ENCODE measurements around the gene CALCOCO2.
"Not testable (repeated sequence)": the region's sequence is repeated elsewhere in the genome, so short reads cannot be mapped to it uniquely, and the experiment has no call there.

Gene CALCOCO2

GRCh38 chr17:48825446-48826381 lies 5.1 kb upstream of the CALCOCO2 start:
- DNase-seq = no peak

DNA sequence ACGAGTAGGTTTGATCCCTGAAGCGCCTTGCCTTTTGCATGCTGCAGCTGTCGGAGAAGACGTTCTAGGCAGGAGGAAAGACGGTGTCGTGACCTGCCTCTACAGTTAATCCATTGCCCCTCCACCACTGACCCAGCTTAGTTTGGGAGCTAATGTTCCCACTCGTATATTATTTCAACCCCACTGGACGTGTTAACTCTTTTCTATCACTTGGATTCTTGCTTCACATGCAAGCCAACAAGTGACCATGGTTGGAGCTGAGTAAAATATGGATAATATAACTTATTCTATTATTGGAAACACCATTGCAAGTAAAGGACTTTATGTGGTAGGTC lies 681 bp downstream of the CALCOCO2 start:
- DNase-seq = no peak

DNA sequence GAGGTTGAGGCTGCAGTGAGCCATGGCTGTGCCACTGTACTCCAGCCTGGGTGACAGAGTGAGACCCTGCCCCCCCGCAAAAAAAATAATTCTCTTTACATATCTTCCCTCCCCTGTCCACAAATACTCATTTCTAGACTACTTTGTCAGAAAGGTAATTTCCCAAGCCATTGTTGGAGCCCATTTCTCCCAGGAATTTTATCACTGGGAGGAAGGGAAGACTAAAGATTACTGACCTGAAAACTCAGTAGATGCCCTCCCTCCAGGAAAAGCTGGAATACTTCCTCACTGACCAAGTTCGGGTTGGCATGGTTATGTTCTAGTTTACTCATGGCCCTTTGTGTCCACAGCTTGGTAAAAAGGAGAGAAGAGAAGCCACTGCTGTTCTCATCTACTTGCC lies 4.1 kb downstream of the CALCOCO2 start:
- no peak for DNase-seq

DNA sequence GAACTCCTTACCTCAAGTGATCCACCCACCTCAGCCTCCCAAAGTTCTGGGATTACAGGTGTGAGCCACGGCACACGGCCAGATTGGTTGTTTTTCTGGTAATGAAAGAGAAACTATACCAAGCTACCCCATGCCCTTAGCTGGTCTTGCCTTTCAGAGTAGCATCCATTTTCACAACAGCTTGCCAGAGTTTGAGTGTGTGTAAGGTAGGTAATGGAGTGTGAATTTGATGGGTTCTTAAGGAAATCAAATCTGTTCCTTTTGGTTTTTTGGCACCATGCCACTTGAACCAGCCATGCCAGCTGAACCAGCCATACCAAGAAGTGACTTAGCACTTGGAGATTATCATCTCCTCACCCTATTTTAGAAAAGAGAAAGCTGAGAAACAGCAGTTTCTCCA lies 5.1 kb downstream of the CALCOCO2 start:
- DNase-seq = peak; percentile 49

GRCh38 chr17:48837458-48837857 lies 6.6 kb downstream of the CALCOCO2 start:
- DNase-seq = not testable (repeated sequence)

- no peak for DNase-seq
Observed at GRCh38 chr17:48840441-48840840, 9.6 kb downstream of the CALCOCO2 start.

DNA sequence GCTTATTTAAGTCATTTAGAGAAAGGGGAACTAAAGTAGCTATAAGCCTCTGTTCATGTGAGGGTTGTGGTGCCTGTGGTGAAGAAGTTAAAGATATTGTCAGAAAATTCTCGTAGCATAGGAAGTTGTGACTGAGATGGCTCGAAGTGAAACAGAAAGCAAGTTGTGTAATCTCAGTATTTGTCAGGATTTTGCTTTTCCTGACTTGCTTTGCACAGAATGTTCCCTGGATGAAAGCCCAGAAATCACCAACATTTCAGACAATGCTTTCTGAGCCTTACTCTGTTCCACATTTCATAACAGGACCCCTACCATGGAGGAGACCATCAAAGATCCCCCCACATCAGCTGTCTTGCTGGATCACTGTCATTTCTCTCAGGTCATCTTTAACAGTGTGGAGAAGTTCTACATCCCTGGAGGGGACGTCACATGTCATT lies 10.6 kb downstream of the CALCOCO2 start:
- no peak for DNase-seq

DNA sequence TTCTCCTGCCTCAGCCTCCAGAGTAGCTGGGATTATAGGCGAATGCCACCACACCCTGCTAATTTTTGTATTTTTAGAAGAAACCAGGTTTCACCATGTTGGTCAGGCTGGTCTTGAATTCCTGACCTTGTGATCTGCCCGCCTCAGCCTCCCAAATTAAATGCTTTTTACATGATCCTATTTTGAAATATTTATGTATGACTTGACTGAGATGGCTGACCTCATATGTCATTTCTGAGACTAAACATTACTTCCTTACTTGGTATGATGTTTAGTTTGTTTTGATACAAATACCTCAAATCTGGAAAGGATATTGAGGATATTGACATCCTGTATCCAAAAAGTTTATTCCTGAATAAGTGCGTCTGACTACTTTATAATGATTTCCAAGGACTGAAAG lies 11.9 kb downstream of the CALCOCO2 start:
- DNase-seq = no peak

- no peak for DNase-seq
Observed at GRCh38 chr17:48843187-48843900, 12.5 kb downstream of the CALCOCO2 start.

GRCh38 chr17:48850792-48851323 lies 20.0 kb downstream of the CALCOCO2 start:
- DNase-seq = no peak

DNA sequence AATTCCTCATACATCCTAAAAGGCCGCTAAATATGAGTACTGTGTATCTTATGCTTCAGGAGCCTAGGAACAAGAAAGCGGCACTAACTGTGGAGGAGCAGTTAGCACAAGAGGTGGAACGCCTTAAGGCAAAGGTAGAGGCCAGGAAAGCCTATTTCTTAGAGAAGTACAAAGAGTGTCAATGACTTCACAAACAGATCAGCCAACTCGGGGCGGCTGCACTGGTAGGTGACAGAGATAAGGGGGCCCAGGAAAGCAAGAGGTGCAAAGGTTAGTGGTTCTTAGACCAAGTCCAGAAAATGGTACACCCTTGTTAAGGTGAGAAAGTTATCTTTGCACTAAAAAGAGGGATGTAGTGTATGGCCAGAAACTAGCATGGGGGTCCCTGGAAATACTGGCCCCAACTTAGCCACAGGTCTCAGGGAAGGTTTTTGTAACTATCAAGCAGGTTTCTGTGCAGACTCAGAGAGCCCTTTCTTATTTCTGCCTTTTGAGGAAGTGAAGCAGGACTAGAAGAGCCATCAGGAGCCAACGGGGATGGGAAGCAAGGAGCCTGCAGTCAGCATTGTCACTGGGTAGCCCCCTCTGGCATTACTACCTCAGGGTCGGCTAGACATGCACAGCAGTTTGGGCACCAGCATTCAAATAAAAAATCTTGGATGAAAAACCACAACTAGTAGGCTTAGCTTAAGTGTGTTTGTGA lies 24.1 kb downstream of the CALCOCO2 start:
- DNase-seq = no peak

GRCh38 chr17:48856122-48856821 lies 25.4 kb downstream of the CALCOCO2 start:
- no peak for DNase-seq

DNA sequence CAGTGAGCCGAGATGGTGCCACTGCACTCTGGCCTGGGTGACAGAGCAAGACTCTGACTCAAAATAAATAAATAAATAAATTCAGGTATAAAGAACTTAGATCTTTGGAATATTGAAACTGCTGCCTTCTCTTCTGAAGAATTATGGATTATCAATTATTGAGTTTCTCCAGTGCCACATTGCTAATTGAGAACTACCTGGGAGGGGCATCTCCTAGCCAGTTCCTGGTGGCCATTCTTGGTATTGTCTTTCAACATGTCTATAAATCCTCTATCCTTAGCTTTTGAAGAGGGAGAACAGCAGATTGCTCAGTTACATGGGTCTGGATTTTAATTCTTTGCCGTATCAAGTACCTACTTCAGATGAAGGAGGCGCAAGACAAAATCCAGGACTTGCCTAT lies 29.2 kb downstream of the CALCOCO2 start:
- DNase-seq = no peak

- DNase-seq = no peak
Observed at GRCh38 chr17:48860456-48860855, 29.6 kb downstream of the CALCOCO2 start.

GRCh38 chr17:48868916-48869500 lies 38.2 kb downstream of the CALCOCO2 start:
- DNase-seq = peak; percentile 9

DNA sequence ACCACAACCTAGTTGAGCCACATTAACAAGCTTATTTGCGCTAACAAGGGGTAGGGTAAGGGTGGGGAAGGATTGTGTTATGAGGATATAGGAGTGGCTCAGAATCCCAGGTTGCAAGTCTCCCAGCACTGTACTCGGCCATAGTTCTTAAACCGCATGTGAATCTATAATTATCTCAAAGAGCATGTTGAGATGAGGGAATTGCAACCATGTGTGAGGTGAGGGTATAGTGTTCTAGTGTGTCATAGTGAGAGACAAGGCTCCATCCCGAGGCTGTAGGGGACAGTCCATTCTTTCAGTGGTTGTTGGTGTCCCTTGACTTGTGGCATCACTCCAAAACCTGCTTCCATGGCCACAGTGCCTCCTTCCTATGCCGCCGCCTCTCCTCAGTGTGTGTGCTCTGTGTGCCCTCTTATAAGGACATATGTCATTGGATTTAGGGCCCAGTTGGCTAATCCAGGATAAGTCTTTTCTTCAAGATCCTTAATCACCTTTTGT lies 39.0 kb downstream of the CALCOCO2 start:
- peak; percentile 30 for DNase-seq

DNA sequence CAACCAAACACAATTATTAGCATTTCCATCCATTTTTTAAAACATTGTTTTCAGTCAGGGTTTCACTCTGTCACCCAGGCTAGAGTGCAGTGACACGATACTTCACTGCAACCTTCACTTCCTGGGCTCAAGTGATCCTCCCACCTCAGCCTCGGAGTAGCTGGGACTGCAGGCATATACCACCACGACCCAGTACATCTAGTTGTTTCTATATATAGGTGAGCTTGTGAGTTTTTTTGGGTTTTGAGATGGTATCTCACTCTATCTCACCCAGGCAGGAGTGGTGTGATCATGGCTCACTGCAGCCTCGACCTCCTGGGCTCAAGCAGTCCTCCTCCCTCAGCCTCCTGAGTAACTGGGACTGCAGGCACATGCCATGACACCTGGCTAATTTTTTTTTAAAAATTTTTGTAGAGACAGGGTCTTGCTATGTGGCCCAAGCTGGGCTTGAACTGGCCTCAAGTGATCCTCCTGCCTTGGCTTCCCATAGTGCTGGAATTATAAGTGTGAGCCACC lies 40.3 kb downstream of the CALCOCO2 start:
- no peak for DNase-seq

GRCh38 chr17:48871551-48872351 lies 40.9 kb downstream of the CALCOCO2 start:
- DNase-seq = peak; percentile 63

DNA sequence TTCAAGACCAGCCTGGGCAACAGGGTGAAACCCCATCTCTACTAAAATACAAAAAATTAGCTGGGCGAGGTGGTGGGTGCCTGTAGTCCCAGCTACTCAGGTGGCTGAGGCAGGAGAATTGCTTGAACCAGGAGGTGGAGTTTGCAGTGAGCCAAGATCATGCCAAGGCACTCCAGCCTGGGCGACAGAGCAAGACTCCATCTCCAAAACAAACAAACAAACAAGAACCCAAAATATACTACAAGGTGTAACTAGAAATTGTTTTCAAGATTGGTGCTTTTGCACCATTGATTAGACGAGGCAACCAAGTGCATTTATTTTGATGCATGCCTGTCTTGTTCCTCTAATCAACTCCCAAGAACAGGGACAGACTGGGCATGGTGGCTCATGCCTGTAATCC lies 41.6 kb downstream of the CALCOCO2 start:
- DNase-seq = not testable (repeated sequence)

- DNase-seq = no peak
Observed at GRCh38 chr17:48873209-48873608, 42.4 kb downstream of the CALCOCO2 start.

Measured in NCI-H69 (cell line).